GM19043 (cell line): ENCODE data around the gene HDAC5.
"Not testable (repeated sequence)": the region's sequence is repeated elsewhere in the genome, so short reads cannot be mapped to it uniquely, and the experiment has no call there.

ENCODE experiments used
- ATAC-seq: cut with Tn5 transposase; IDR thresholded peaks from one replicate; pipeline ENCODE4 v1.9.1; 2021; ENCODE audit warnings: low read depth; ENCODE audit not compliant: unreplicated experiment

Gene HDAC5

DNA sequence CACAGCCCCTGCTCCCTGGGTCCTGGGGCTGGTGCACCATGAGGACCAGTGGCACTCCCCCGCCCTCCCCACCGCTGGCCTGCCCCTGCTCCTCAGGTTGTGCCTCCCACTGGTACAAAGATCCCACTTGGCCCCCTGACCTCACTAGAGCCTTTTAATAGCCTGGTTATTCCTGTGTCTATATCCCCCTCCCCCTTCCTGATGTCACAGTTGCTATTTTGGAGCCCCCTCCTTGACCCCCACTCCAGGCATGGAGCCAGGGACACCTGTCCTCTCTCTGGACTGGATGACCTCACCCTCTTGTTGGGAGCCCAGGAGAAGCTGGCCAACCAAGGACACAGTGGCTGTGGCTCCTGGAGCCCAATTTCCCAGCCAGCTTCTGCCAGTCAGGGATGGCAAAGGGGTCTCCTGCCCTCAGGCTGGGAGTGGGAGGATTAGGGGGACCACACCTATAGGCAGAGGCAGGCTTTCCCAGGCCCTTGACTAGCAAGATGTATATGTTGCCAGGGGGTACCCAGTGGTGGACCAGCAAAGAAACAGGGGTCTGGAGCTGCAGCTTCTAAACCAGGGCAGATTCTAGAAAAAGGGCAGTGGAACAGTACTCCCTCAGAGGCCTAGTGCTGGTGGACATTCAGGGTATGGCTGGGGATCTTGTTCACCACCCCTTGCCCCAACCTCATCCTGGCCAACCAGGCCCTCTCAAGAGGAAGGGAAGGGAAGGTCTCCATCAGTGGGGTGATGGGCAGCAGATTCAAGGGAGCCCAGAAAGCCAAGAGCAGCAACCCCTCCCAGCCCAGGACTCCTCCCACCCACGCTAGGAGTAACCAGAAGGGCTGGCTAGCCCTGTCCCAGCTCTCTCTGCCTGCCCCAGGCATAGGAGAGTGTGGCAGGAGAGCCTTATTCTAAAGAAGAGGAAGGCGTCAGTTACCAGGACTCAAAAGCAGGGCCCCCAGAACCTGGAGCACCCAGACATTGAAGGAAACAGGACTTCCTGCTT lies 10.9 kb downstream of the HDAC5 start:
- no peak for ATAC-seq

DNA sequence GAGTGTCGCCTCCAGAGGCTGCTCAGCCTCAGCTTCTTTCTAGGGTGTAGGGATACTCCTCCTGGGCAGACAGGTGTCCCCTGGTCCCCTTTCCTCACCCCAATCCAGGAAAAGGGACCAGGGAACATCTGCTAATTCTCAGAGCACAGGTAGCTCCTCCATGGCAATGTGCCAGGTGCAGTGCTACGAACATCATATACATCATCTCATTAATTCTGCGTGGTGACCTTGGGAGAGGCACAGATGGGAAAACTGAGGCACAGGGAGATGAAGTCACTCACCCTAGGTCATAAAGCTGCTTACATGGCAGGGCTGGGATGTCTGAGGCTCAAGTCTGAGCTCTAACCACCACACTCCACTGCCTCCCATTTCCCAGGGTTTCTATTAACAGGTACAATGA lies 11.7 kb downstream of the HDAC5 start:
- ATAC-seq, result no peak

DNA sequence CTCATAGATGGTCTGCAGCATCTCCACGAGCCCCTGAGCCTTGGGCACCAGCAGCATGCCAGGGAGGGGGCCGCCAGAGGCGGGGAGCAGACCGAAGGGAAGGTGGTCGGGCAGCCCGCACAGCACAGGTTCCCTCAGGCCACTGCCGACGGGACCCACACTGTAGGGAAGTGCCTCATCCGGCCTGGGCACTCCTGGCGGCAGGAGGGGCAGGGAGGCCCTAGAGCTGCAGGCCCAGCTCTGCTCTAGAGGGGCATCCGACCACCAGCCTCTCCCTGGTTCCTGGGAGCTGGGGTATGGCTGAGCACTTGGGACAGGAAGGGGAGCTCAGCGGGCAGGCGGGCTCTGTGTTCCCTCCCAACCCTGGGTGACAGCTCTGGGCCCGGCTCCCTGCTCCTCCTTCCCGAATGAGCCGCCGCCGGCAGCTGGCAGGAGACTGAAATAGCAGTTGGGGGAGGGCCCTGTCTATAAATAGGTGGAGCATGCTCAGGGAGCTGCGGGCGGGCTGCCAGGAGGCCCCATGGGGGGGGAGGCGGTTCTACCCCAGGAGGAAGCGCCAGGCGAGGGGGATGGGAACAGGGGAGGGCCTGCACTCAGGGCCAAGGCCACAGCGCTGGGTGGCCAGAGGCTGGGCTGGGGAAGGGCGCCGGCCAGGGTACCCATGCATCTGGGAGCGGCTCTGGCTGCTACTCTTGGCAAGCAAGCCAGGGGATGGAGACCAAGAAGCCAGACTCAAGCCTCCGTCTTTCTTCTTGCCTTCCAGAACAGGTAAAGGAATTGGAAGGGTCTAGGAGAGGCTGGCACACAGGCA lies 12.4 kb downstream of the HDAC5 start:
- no peak for ATAC-seq

DNA sequence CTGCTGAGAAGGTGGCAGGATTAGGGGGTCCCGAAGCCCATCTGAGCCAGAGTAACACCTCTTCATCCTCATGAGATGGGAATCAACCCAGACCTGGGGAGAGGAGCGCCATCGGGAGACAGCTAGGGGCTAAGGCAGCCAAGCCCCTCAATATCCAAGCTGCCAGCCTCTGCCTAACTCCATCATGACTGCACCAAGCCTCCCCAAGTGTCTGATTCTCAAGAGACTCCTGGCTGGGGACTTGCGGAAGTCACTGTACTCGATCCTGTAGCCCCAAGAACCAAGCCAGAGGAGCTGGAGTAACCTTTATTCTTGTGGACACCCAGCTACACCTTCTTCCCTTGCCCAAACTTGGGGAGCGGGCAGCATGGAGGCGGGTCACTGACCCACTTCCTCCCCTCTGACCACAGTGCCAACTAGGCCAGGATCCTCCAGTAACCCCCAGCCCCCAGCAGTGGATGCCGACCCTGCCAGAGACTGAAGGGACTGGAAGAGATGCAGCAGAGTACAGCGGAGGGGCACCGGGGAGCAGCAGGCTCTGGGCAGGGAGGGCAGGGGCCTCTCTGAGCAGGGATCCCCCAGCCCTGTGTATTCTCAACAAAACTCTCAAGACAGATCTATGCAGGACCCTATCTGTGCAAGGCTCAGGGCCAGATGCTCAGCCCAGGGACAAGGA lies 13.3 kb downstream of the HDAC5 start:
- ATAC-seq, result no peak

DNA sequence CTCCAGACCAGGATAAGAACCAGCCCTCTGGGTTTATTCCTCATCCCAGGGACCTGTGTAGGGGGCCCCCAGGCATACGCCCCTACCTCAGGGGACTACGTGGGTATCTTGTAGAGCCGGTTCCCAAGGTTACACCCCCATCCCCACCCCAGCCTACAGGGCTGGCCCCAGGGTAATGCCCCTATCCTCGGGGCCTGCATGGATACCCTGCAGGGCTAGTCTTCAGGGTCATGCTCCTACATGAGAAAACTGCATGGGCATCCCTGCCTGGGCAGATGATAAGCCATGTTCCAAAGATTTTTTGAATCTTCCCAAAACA lies 14.2 kb downstream of the HDAC5 start:
- ATAC-seq, result no peak

DNA sequence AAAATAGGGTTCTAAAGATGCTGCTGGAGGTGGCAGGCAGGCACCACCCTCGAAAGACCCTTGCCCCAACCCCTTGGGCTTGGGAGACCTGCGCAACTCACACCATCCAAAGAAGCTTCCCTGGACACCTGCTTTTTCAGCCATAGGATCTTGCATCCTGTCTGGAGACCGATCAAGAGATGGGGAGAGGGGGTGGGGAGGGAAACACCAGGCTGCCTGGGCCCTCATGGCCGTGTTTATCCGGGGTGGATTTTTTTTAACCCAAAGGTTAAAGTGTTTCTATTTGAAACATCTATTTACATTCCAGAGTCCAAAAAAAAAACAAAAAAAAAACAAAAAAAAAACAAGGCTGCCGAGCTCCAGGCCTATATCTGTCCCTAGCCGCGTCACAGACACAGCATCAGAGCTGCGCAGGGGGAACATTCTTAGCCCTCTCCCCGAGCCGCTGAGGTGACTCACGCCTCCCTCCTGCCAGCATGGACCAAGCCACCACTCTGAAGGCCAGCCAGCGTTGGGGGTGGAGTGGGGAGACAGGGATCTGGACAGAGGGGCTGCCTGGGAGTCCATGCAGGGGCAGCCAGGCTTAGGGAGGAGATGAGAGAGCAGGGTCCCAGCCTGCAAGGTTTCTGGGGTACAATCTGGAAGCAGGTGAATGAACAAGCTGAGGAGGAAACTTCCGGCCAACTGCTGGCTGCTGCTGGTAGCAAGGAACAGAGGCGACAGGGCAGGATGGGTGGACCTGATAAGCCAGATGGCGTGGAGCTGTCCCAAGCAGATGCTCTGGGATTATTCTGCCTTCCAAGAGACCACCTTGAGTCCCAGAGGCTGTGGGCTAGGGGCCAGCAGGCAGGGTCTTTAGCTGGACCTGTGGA lies 14.8 kb downstream of the HDAC5 start:
- ATAC-seq, result no peak

DNA sequence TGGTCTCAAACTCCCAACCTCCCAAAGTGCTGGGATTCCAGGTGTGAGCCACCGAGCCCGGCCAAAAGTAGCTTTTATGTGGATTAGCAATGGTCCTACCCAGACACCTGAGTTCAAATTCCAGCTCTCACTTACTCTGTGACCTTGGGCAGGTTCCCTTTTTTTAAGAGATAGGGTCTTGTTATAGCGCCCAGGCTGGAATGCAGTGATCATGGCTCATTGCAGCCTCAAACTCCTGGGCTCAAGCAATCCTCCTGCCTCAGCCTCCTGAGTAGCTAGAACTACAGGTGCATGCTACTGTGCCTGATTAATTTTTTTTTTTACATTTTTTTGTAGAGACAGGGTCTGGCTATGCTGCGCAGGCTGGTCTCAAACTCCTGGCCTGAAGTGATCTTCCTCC lies 16.6 kb downstream of the HDAC5 start:
- ATAC-seq, result no peak

DNA sequence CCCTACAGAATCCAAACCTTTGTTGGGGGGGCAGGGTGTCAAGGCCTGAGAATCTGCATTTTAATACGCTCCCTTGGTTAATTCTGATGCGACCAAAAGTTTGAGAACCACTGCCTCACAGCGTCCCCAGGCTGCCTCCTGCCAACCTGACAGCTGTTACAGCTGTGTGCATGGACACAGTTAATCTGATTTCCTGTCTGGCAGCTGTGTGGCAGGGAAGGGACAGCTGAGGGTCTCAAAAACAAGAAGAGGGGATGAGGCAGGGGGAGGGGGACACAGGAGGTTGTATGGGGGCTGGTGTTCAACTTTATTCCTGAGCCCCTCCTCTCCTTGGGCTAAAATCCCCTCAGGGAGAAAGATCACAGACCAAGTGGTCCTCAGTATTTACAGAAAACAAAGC lies 17.5 kb downstream of the HDAC5 start:
- no peak for ATAC-seq

DNA sequence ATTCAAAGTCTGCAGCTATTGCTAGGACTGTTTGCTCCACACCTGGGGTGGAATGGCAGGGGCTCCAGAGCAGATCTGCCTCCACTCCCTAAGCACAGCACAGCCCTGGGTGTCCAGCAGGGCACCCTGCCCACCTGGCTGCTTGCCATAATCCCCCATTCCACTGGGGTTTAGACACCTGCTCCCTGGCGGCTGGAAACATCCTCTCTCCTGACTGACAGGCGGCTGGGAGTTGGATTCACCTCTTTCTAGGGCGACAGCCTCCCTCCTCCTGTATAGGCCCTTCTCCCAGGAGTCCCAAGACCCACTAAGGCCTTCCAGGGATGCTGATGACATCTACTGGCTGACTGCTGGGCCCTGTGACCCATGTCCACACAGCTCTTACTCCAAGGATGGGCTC lies 18.0 kb downstream of the HDAC5 start:
- ATAC-seq, result no peak

DNA sequence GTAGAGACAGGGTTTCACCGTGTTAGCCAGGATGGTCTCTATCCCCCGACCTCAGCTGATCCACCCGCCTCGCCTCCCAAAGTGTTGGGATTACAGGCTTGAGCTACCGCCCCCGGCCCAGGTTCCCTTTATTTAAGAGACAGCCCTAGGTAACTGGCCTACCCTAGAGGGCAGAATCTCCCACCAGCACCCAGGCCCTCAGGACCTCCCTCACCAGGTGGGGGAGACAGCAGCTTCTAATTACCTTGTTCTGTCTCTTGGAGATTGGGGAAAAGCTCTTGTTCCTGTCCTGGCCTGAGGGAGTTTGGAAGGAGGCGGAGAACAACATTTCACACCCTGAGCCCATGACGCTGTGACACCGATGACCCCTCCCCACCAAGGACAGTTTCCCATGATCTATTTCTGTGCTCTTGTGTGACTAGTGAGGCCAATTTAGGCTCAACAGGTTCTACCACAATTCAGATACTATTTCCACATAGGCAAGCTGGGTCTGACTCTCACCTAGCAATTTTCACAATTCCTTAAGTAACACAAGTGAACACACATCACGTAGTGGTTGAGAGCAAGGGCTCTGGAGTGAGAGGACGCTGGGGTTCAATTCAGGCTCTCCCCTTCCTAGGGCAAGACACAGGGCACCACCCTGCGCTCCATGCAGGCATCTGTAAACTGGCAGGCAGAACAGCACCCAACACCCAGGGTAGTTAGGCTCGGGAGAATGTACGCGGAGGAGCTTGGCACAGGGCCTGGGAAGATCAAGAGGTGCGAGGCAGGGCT lies 20.4 kb downstream of the HDAC5 start:
- ATAC-seq, result no peak

DNA sequence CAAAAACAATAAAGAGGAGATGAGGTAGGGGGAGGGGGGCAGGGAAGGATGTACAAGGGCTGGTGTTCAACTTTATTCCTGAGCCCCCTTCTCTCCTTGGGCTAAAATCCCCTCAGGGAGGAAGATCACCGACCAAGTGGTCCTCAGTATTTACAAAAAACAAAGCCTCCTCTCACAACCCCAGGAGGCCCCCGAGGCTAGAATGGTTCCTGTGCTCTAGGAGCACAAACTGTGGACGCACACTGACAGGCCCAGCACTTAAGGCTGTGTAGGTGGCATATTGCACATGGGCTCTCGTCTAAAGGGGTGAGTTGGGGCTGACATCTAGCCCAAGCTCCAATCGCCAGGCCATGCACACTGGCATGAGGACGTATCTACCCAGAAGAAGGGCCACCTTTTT lies 21.6 kb downstream of the HDAC5 start:
- not testable (repeated sequence) for ATAC-seq

DNA sequence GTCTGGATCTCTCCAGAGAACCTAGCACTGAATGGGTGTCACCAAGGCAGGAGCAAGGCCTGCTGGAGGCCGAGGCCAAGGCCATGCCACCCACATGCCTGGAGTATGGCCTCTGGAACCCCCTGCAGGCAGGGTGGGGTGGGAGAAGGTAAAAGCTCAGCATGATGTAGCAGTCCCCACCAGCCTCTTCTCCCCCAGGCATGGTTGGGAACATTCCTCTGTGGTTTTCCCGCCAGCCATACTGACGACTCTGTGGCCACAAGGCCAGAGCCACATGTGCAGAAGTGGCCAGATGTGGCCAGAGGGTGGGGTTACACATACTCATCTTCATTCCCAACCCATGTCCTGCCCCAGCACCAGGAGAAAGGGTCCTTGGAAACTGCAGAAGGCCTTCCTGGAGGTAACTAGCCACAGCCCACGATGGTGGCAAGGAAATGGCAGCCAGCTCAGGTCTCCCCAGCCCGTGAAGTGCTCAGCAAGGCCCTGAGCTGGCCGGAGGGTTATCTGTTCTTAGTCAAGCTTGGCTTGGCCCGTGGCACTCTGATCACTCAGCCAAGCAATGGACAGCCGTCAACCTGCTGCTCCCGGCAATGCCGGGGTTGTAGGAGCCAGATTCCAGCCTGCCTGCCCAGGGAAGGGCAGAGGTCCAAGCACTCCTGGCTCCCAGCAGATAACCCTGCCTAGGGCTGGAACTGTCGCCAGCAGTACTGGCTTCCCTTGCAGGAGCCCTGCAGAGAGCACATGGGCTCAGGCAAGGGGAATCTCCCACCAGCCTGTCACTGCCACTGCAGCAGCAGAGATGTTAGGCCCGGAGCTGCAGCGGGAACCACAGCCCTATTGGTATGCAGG lies 26.1 kb downstream of the HDAC5 start:
- ATAC-seq, result no peak

DNA sequence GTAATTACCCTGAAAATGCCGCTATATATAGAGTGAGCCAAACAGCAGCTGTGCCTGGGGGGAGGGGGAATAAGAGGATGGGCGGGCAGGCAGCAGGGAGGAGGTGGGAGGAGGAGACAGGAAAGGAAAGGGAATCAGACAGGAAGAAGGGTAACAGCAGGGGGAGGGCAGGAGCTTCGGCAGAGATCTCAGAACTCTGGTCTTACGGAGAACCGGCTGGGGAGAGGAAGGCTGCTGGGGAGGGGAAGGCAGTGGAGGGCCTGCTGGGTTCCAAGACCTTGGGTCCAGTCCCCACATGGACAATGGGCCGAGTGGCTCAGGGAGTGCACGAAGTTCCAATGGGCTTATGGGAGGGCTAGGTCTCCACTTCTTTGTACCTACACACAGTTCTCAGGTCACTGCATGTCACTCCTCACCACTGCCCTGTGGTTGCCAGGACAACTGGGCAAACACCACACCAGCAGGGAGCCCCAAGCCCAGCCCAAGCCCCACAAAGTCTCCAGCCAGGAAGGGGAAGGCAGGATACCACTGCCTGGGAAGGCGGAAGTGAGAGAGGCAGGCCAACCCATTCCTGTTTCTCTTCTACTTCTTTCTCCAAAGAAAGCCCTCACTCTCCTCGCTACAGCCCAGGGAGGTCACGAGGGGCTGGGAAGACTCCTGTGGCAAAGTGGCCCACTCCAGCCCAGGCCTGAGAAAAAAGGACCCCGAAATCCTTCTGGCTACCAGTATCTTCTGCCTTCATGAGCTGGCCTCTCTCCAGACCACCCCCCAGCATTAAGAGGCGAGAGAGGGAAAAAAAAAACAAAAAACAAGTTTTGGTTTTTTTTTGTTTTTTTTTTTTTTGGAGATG lies 27.6 kb downstream of the HDAC5 start:
- ATAC-seq, result no peak

DNA sequence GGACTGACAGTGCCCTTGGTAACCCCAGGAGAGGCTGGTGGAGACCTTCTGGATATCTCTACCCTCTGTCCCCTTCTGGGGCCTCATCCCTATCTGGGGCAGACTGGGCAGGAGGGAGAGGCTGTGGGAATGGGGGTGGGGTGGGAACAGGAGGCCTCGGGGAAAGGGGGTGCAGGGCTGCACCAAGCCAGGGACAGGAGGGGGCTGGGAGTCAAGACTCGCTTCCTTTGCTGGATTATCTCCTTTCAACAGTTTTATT lies 28.1 kb downstream of the HDAC5 start:
- no peak for ATAC-seq

DNA sequence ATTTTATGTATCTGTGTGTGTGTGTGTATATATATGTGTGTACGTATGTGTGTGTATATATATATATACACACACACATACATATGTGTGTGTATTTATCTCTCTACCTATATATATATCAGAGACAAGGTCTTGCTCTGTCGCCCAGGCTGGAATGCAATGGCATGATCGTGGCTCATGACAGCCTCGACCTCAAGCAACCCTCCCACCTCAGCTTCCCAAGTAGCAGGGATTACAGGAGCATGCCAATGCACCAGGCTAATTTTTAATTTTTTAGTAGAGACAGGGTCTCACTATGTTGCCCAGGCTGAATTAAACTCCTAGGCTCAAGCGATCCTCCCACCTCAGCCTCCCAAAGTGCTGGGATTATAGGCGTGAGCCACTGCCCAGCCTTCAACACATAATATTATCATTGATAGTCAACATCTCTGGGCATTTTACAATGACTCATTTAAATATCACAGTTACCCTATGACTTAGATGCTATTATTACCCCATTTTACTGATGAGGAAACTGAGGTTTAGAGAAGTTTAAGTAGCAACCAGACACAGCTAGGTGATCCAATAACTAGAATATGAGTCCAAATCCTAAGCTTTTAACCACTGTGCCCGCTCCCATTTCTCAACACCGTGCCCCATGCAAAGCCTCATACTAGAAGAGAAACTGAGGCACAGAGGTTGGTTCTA lies 28.6 kb downstream of the HDAC5 start:
- ATAC-seq, result no peak

DNA sequence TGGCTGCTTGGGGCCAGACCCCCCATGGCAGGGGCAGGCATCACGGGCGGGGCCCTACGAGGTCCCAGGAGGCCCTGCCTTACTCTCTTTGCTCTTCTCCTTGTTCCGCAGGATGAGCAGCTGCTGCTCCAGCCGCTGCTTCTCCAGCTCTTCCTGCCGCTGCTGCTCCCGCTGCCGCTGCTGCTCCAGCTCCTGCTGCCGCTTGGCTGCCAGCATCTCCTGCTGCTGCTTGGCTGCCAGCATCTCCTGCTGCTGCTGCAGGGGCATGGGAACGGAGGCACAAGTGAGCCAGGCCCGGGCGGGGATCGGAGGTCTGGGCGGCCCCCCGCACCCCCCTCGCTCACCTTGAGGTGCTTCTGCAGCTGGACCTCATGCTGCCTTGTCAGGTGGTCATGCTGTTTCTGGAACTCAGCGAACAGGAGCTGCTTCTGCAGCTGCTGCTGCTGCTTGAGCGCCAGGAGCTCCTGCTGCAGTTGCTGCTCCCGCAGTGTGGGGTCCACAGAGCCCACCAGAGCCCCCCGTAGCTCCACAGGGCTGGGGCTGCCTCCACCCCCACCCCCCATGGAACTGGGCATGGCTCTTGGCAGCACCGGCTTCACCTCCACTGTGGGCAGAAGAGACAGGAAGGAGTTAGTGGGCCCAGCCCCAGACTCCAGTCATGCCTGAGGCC lies 30.1 kb downstream of the HDAC5 start:
- no peak for ATAC-seq

DNA sequence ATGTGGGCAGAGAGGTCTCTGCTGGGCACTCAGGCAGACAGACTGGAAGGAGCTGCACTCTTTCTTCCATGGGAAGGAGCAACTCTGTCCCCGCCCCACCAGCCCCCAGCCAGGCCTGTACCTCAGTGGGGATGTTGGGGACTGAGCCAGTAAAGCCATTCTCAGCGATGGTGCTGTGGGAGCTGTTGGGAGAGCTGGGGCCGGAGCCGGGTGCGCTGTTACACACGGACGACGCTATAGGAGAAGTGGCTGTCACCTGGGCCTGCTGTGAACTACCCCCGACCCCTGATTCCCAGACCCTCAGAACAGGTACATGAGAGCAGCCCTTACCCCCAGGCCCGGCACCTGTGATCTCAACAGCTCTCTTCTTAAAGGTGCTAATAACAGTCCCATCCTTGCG lies 31.4 kb downstream of the HDAC5 start:
- ATAC-seq, result no peak
